ENCODE results near the gene MAP2K5. TPM values are rescaled to one million over a fixed set of nuclear protein-coding genes. Genes with fewer than 3 reads are reported as not detected.

MAP2K5 gene
- total and polyA plus RNA-seq, 10 of the 15 experiments (the other 5 are each of a cell fraction or from before 2014, with no cell fraction given): 1.3 to 19.4 (median 9.6) TPM

GRCh38 chr15:67779549-67780111 is 237.1 kb downstream of the MAP2K5 start:
- DNase-seq (ENCODE audit: low read depth, low spot score) (no peak), ATAC-seq (no peak), FAIRE-seq (no peak)
- intact Hi-C loops (cut with micrococcal nuclease; ENCODE audit: unreplicated experiment): no loop called here
- Histone ChIP-seq H3K27me3 (replicated peaks in 1 of 2; ENCODE audit: control insufficient read depth in 2 of 2, insufficient read depth in 2 of 2, low read length in 1 of 2) (no peaks in the 10 kb centered on the region), H3K4me1 (ENCODE audit: control insufficient read depth, insufficient read depth, low read length) (peaks cover 22% of the 10 kb centered on the region), H3K27ac (ENCODE audit: control insufficient read depth, insufficient read depth) (no peak overlapping the region), H3K4me3 (no peak overlapping the region), H3K36me3 (ENCODE audit: control insufficient read depth in 2 of 2, insufficient read depth in 2 of 2, low read length in 1 of 2) (no peaks in the 10 kb centered on the region), H2AFZ (ENCODE audit: control insufficient read depth, low read depth, low read length) (no peak overlapping the region), H4K20me1 (ENCODE audit: control insufficient read depth, insufficient read depth) (no peaks in the 10 kb centered on the region), H3K9me3 (replicated peaks; ENCODE audit: control insufficient read depth, insufficient read depth, low read length) (no peaks in the 10 kb centered on the region), H3K79me2 (ENCODE audit: control insufficient read depth, insufficient read depth, low read length) (no peaks in the 10 kb centered on the region), H3K4me2 (ENCODE audit: control insufficient read depth, insufficient read depth) (no peak overlapping the region), H3K9ac (ENCODE audit: control insufficient read depth, insufficient read depth, low read length) (no peak overlapping the region)
- RAD21 ChIA-PET (ENCODE audit: unreplicated experiment): interaction anchor here (0.8 kb wide), 1 partner anchor 56 kb away, joined by 3 read pairs; no protein-coding TSS in a partner anchor
- POLR2A ChIA-PET: interaction anchor here (0.5 to 0.7 kb wide), 2 partner anchors 274 to 286 kb away, joined by 3 to 5 read pairs; no protein-coding TSS in a partner anchor
- BruUV-seq (replicated peaks): no TSS peak
- in situ Hi-C loops (cut with MboI): no loop called here
- SMC1A ChIA-PET (ENCODE audit: uncharacterized antibody, unreplicated experiment): interaction anchor here (1.1 to 8.3 kb wide), 7 partner anchors 9 to 279 kb away, joined by 3 to 50 read pairs (median 3); no protein-coding TSS in a partner anchor
- CTCF ChIA-PET: interaction anchor here (0.8 to 1.5 kb wide), 5 partner anchors 11 to 279 kb away, joined by 3 to 8 read pairs (median 6); no protein-coding TSS in a partner anchor
- TF ChIP-seq ATF7 (IDR thresholded peaks at IDR 0.05; ENCODE audit: low read depth): no peak
- no peak for TF ChIP-seq BCL3 (IDR thresholded peaks at IDR 0.05; ENCODE audit: borderline replicate concordance, insufficient read depth, low read depth, low read length, poor library complexity, severe bottlenecking)
- no peak for TF ChIP-seq TCF3 (IDR thresholded peaks at IDR 0.05; ENCODE audit: borderline replicate concordance, insufficient read depth, low read depth, low read length)
- TF ChIP-seq ZBTB4 (CRISPR knock-in tag; IDR thresholded peaks at IDR 0.05): no peak
- TF ChIP-seq MTA3 (IDR thresholded peaks at IDR 0.05; ENCODE audit: borderline replicate concordance, low read length): no peak
- TF ChIP-seq ASH2L (IDR thresholded peaks at IDR 0.05; ENCODE audit: borderline replicate concordance, low read depth): no peak
- TF ChIP-seq IKZF1 (conservative IDR thresholded peaks at IDR 0.05): no peak
- no peak for TF ChIP-seq KAT2A (conservative IDR thresholded peaks at IDR 0.05; ENCODE audit: control insufficient read depth, low read depth, low read length)
- no peak for TF ChIP-seq ZBTB40 (IDR thresholded peaks at IDR 0.05; ENCODE audit: borderline replicate concordance)
- TF ChIP-seq KDM1A (IDR thresholded peaks at IDR 0.05; ENCODE audit: borderline replicate concordance): no peak
- no peak for TF ChIP-seq CHD1 (IDR thresholded peaks at IDR 0.05; ENCODE audit: low read depth, low read length)
- TF ChIP-seq RBBP5 (conservative IDR thresholded peaks at IDR 0.05): no peak
- no peak for TF ChIP-seq FOXK2 (IDR thresholded peaks at IDR 0.05)
- WGBS (ENCODE audit: insufficient coverage, insufficient replicate concordance, low lambda C conversion rate, missing lambda C conversion rate): 82% methylated on average over 6 of the region's 6 CpGs

All from GM12878 (cell line).